Epidermal melanocyte (primary cell): Measurements from ENCODE around the gene DSG3.
"Not testable (repeated sequence)": the region's sequence is repeated elsewhere in the genome, so short reads cannot be mapped to it uniquely, and the experiment has no call there.

Source experiments
- DNase-seq: peaks from one replicate; pipeline ENCODE4 v3.0.0; 2011; ENCODE audit warnings: low spot score; ENCODE audit not compliant: insufficient read length

The DSG3 gene

DNA sequence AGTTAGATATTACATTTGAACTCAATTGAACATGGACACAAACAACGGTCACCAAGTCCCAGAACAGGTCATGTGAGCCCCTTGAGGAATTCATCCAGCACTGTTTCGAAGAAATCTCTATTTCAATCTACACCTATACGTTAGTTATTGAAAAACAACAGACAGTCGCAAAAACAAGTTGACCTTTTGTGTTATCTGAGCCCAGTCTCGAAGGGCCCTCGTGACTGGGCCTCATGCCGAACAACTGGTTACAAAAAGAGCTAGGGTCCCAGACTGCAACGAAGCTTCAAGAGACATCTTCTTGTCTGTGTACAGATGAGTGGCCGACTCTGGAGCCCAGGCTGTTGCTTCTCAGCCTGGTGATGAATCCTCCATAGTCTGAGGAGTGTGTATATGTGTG lies 45.1 kb downstream of the DSG3 start:
- DNase-seq = no peak

DNA sequence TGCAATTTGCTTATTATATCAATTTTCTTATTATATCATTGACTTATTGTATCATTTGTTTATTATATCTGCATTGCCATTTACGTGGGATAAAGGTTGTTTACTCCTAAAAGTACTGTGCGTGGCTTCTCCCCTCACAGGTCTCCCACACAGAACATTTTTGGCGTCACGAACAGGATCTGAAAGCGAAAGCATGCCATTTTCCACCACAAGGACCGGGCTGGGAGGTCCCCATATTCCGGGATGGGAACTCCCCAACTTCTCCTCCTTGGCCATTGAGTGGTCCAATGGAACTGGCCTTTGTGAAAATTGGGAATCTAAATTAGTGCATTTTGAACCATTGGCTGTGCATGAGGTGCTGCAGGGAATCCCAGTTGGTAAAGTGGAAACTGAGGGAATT lies 45.6 kb downstream of the DSG3 start:
- DNase-seq = no peak

DNA sequence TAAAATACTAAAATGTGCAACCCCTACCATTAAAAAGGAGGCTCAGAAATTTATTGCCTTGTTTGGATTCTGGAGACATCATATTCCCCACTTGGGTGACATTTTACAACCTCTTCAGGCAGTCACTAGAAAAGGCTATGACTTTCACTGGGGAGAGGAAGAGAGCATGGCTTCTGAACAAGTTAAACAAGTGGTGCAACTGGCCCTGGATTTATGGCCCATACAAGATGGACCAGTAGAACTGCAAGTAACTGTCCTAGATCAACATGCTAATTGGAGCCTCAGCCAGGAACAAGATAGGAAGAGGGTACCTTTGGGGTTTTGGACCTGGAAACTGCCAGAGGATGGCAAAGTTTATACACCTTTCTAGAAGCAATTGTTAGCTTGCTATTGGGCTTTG lies 46.4 kb downstream of the DSG3 start:
- no peak for DNase-seq

DNA sequence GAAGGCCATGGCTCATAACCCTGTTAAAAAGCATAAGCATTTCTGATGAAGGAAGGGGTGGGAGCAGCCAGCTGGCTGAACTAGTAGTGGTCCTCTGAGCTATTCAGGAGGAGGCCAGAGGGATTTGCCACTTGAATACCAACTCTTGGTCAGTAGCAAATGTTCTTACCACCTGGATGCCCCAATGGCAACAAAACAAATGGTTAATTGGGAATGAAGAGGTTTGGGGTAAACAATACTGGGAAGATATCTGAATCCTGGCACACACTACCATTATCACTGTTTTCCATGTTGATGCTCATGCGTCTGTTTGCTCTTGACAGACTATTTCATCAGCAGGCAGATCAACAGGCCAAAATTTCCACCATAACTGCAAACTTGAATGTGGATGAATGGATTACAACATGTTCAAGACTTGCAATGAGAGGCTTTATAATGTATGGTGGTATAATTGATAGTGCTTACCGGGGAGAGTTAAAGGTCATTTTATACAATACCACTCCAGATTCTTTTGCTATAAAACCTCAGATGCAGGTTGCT lies 47.2 kb downstream of the DSG3 start:
- DNase-seq = not testable (repeated sequence)

DNA sequence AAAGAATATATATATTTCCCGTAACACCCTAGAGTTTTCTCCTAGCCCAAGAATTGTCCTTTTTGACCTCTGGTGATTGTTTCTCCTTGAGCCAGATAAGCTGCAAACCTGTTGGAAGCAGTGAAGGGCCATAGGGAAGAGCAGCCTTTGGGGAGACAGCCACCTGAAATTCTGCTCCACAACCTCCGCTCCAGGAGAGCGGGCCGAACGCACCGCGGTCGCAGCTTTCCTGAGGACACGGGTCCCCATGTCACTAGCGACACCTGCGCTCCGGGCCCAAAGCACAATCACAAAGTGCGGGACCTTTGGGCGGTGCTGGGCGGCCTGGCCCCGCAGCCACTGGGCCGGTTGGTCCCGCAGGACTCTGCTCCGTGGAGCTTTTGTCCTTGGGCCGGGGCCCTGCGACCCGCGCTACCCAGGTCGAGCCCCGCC lies 49.9 kb downstream of the DSG3 start:
- DNase-seq = no peak

DNA sequence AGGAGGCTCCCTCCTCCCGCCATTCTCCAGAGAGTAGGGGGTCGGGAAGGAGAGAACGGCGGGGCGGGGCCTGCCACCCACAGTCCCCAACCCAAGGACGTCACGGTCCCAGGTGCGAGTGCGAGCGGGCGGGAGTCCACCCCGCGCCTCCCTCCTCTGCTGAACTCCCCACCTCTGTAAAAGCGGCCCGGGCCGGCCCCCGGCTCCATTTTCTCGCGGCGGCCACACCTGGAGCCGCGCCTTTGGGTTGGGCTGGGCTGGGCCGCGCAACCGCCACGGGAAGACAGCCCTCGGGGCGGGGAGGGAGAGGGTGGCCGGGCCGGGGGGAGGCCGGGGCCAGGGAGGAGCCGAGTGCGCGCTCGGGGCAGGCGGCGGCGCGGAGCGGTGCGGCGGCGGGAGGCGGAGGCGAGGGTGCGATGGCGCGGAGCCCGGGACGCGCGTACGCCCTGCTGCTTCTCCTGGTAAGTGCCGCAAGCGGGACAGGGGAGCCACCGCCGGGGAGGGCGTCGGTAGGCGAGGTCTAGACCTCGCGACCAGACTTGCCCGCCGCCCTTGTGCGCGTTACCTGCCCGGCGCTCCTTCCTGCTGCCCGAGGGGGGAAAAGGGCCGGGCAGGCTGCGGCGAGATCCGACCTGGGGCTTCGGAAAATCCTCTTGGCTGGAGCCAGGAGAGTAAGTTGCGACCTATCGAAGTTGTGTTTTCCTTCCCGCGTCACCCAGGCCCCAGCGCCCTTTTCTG lies 50.5 kb downstream of the DSG3 start, which contains the start of gene DSG2:
DSG2 (plus strand) TSS at position 342 of the 738 bp plus-strand sequence; CDS start at position 417, 75 bp downstream.
- no peak for DNase-seq

DNA sequence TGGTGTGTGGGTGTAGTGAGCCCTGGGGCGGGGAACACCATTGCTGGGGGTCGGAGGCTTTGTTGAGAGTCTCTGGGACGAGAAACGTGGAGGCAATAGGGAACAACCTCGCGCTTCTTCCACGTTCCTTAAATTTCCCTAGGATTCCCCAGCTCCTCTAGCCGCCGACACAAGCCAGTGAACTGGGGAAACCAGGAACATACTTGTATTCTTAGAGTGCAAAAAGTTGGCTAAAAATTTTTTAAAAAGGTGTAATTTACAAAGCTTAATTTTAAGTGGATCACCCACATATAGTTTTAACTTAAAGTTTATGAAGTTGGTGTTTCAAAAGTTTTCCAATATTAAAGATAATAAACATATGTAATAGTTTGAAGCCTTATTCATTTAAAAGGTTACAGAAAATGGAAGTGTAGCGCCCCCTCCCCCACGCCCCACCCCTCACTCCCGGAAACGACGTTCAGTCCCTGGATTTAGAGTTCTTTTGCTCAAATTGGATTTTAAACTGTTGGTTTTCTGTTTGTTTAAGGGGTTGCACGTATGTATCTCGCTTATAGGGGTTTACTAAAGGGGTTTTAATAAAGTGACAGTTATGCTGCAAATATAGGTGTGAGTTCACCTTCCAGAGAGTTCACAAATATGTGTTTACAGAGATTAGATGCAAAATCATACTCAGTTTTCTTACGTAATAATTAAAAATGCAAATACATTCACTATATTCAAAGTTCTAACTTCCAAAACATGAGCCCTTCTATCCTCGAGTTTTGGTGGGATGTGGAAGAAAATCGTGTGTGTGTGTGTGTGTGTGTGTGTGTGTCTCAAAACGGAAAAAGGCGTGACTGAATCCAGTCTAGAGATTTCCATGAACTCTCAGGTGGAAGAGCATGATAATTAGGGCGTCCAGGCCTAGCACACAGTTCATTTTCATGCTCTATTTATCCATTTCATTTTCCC lies 51.3 kb downstream of the DSG3 start:
- DNase-seq = no peak

DNA sequence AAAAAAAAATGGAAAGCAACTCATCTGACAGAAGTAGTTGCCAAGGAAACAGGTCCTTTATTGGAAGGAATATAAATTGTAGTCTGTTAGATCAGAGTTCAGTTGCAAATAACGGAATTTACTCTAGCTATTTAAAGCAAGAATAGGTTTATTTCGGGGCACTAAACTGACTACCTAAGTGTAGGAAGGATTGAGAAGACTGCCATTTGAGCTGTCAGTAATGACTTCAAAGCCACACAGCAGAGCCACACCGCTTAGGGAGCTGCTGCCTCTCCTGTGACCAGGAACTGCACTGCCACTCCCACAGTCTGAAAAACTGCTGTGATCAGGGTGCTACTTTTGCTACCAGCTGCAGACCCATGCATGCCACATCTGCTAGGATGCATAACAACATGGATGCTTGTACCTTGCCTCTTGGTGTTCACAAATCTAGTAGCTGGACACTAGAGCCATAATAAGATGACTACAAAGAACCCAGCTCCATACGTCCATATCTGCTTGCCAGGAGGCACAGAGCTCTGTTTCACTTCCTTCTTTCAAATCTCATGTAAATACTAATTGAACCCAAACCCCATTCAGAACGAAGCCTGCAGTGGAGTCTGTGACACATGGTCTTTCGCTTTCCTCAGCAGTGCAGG lies 52.6 kb downstream of the DSG3 start:
- no peak for DNase-seq

DNA sequence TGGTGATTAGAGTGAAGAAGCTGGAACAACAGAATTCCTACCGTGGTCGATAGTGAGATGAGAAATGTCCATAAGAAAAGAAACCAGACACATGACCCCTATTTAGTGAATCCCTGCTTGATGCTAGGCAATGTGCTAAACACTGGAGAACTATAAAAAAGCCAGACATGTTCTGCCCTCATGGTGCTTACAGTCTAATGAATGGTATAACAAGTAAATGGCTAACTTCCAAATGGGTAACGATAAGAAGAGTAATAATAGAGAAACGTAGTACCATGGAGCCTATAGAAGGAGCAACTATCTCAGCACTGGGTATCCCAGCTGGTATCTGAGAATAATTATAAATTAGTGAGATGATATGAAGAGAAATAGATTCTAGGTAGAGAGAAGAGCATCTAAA lies 55.5 kb downstream of the DSG3 start:
- no peak for DNase-seq

DNA sequence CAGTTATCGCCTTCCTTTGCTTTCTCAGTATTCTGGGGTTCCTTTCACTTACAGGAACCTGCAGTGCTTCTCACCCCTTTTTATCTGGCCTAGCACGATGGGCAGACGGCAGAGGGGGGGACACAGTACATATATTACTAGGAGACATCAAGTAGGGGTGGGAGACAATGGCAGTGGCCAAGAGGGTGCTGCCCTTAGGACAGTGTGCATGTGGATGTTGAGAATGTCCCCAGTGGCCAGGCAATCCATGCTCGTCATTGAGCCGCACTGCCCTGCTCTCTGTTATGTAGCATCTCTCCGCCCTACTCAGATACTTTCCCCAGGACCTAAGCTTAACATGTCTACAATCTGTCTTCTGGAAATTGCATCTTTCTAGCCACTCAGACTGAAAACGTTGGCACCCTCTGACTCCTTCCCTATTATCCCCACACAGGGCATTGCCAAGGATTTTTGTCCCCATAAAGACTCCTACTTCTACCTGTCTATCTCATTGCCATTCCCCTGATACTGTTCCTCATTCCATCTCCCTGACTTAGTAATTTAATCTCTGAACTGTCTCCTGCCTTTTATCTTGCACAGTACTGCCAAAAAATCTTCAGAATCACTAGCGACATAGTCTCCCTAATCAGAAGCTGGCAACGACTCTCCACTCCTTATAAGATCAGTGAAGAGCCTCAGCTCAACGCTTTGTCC lies 57.1 kb downstream of the DSG3 start:
- no peak for DNase-seq

DNA sequence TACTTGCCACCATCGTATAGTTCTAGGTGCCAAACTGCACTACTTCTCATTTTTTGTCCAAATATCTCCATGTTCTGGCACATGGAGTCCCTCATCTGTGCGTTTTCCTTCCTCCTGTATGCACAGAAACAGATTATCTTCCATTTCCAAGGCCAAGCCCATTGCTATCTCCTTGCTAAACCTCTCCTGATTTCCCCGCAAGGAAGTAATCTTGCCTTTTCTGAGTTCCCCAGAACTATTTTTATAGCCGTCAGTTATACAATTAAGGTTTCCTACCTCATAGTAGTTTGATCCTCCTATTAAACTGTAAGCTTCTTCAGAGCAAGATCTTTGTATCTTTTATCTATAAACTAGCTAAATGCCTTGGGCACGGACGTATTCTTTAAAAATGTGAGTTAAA lies 57.6 kb downstream of the DSG3 start:
- no peak for DNase-seq

DNA sequence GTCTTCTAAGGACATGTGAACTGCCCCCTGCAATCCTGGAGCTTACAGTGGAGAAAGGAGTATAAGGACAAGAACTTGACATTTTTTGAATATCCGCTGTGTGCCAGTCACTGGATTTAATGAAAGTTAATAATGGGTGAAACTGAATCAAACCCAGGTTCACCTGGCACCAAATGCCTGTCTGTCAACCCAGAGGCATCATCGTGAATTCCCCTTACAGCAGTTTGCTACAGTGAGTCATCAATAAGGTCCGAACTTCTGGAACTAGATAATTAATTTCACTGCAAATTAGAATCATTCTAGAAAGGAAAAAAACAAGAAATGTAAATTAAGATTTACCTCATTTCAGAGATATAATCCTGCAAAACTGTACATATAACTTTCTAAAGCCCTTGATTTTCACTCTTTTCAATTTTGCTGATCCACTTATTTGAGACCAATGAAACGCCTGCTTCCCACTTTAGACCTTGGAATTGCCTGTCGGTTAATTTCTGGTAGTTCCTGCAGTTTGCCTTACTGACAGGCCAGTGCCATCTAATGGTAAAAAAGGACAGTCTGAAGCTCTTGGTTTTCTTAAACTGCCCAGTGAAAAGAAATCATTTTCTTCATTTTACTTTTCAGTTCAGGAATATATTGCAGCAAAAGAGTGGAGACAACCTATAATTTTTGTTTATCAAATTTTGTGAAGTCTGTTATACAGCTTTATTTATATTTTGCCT lies 58.6 kb downstream of the DSG3 start:
- no peak for DNase-seq

DNA sequence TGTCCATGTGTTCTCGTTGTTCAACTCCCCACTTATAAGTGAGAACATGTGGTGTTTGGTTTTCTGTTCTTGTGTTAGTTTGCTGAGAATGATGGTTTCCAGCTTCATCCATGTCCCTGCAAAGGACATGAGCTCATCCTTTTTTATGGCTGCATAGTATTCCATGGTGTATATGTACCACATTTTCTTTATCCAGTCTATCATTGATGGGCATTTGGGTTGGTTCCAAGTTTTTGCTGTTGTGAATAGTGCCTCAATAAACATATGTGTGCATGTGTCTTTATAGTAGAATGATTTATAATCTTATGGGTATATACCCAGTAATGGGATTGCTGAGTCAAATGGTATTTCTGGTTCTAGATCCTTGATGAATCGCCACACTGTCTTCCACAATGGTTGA lies 59.6 kb downstream of the DSG3 start:
- DNase-seq = not testable (repeated sequence)

DNA sequence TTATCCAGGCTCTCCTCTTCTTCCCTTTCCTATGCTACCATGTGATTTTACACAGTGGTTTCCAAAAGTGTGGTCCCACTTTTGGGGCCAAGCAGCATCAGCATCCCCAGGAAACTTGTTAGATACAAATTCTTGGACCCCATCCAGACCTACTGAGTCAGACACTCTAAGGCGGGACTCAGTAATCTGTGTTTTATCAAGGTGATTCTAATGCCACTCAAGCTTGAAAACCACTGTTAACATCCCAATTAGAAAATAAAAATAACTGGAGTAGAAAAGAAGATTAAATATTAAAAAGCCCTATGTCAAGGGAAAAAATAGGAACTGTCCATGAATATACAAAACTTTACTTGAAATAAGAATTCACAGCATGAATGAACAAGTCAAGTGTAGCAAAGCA lies 61.2 kb downstream of the DSG3 start:
- no peak for DNase-seq

DNA sequence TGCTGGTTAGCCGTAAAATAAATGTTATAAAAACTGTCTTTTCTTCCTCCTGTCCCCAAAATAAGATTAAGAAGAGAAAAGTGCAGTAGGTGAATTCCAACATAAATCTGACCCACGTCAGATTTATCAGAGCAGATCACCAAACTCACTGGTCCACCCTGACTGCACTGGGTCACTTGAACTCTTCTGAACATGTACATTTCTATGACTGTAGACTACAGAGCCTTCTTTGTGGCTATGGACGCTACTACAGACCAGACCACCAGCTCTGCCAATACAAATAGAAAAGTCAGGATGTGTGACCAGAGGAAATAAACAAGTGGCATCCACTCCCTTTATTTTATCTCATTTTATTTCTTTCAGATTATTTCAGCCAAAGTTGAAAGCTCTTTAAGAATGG lies 62.0 kb downstream of the DSG3 start:
- no peak for DNase-seq

DNA sequence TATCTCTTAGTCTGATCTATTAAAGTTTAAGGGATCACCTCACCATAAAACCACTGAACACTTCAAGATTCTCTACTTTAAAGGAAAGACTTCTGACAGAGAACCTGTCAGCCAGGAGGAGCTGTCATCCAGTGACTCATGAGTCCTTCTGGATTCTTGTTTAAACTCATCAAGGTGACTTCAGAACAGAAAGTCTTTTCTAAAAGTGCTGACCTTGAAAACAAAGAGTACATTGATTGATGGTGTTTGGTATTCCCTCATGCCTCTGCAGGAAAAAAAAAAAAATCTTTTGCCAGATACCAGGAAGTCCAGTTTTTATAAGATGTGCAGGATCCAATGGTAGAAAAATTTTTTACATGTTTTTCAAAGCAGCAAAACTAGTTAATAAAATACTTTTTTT lies 62.8 kb downstream of the DSG3 start:
- DNase-seq = no peak

DNA sequence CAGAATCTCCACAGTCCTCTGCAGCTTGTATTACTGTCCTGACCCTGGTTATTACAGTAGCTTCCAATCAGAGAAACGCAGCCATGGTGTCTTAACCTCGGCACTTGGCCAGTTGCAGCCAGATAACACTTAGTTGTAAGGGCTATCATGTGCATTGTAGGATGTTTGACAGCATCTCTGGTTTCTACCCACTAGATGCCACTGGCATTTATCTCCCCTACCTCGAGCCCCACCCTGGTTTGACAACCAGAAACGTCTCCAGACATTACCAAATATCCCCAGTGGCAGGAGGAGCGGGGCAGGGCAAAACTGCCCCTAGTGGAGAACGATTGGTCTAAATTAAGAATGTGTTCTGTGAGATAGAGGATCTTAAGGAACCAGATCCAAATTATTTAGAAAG lies 63.6 kb downstream of the DSG3 start:
- DNase-seq = no peak

DNA sequence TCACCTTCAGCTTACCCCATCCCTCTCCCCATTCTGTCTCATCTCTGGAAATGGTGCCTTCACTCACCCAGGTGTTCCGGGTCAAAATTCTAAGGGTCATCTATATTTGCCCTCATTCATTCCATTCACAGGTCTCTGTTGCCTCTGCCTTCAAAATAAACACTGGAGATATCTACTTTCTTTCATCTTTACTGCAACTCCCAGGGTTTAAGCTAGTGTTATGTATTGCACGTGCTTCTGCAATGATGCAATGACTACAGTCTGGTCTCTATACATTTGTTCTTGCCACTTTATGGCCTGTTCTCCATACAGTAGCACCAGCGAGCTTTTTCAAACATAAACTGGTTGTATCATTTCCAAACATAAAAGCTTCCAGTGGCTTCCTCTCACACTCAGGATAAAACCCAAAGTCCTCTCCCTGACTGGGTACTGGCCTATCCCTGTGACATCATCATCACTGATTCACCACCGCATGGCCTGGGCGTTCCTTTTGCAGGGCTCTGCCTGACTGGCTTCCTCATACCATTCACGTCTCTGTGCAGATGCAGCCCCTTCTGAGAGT lies 64.7 kb downstream of the DSG3 start:
- DNase-seq = no peak

DNA sequence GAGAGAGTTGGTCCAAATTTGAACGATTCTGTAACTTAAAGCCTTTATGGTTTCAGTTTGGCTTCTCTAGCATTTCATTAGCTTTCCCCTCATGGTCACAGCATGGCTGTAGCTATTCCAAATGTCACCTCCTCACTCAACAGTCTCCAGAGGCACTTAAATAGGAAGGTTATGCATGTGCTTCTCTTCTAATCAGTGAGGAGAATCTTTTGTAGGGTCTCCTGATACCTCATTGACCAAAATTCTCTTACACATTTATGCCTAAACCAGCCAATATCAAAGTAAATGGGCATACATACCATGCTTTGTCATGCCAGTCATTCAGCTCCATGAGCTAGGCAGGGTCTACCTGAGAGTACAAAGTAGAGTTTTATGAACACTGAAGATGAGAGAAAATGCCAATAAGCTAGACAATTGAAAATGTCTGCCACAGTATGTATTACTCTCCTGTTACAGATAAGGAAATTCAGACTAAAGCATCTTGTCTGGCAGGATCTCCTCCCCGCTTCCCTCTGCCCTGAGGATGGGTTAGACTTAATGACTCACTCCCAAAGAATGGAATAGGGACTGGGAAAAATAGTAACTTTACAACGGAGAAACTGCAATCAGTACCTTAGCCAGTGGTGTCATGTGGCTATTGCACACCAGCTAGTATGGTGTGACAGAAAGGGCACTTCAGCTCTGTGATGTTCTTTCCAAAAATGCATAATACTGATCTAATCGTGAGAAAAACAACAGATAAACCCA lies 65.8 kb downstream of the DSG3 start:
- DNase-seq = no peak
